Parathyroid adenoma (tissue), 2 donors: ENCODE results near the gene POMGNT2.

Source experiments
- H2AFZ ChIP-seq: fragments of 300-600 bp; sonication (generic); one replicate; pipeline ENCODE4 v1.7.0; 2017; ENCODE audit warnings: antibody characterized with exemption, mild to moderate bottlenecking
- H3K27ac ChIP-seq: fragments of 300-600 bp; sonication (generic); one replicate; pipeline ENCODE4 v1.7.0; 2017
- H3K27me3 ChIP-seq: fragments of 300-600 bp; sonication (generic); one replicate; pipeline ENCODE4 v1.7.0; 2017; ENCODE audit warnings: low read length; ENCODE audit not compliant: control insufficient read depth, insufficient read depth
- H3K36me3 ChIP-seq: fragments of 300-600 bp; sonication (generic); one replicate; pipeline ENCODE4 v1.7.0; 2017; ENCODE audit warnings: low read length; ENCODE audit not compliant: control insufficient read depth, insufficient read depth
- H3K4me1 ChIP-seq: fragments of 300-600 bp; sonication (generic); one replicate; pipeline ENCODE4 v1.7.0; 2017; ENCODE audit warnings: control low read depth
- H3K4me2 ChIP-seq: fragments of 300-600 bp; sonication (generic); one replicate; pipeline ENCODE4 v1.7.0; 2017; ENCODE audit warnings: low read length
- H3K4me3 ChIP-seq: fragments of 300-600 bp; sonication (generic); one replicate; pipeline ENCODE4 v1.7.0; 2017; ENCODE audit warnings: low read depth, low read length
- H3K79me2 ChIP-seq: fragments of 300-600 bp; sonication (generic); one replicate; pipeline ENCODE4 v1.7.0; 2017; ENCODE audit warnings: control low read depth
- H3K9ac ChIP-seq: fragments of 300-600 bp; sonication (generic); one replicate; pipeline ENCODE4 v1.7.0; 2017; ENCODE audit warnings: mild to moderate bottlenecking
- H3K9me3 ChIP-seq: fragments of 300-600 bp; sonication (generic); one replicate; pipeline ENCODE4 v1.7.0; 2017; ENCODE audit warnings: low read length; ENCODE audit not compliant: control insufficient read depth
- TF ChIP-seq, protein P1 (sequence below): fragments of 300-600 bp; sonication (generic); IDR thresholded peaks from one replicate; pipeline ENCODE4 v1.7.0; 2017; ENCODE audit warnings: antibody characterized with exemption, mild to moderate bottlenecking
- donor health status: primary hyperparathyroidism.

The POMGNT2 gene

GRCh38 chr3:43106293-43106628 lies 382 bp upstream of the POMGNT2 start:
- TF ChIP-seq, protein P1, sequence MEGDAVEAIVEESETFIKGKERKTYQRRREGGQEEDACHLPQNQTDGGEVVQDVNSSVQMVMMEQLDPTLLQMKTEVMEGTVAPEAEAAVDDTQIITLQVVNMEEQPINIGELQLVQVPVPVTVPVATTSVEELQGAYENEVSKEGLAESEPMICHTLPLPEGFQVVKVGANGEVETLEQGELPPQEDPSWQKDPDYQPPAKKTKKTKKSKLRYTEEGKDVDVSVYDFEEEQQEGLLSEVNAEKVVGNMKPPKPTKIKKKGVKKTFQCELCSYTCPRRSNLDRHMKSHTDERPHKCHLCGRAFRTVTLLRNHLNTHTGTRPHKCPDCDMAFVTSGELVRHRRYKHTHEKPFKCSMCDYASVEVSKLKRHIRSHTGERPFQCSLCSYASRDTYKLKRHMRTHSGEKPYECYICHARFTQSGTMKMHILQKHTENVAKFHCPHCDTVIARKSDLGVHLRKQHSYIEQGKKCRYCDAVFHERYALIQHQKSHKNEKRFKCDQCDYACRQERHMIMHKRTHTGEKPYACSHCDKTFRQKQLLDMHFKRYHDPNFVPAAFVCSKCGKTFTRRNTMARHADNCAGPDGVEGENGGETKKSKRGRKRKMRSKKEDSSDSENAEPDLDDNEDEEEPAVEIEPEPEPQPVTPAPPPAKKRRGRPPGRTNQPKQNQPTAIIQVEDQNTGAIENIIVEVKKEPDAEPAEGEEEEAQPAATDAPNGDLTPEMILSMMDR = no peak
- Histone ChIP-seq H3K9me3 (no peaks in the 10 kb centered on the region), H3K36me3 (no peaks in the 10 kb centered on the region), H3K4me2 (peak overlapping the region; percentile 84), H3K4me1 (peaks cover 12% of the 10 kb centered on the region), H3K9ac (no peak overlapping the region), H2AFZ (peak overlapping the region; percentile 98), H3K27me3 (no peaks in the 10 kb centered on the region), H3K27ac (no peak overlapping the region), H3K4me3 (peak overlapping the region; percentile 13), H3K79me2 (peaks cover 36% of the 10 kb centered on the region)

- H3K9ac ChIP-seq = no peak overlapping the region
Measured at GRCh38 chr3:43104660-43105595, 951 bp downstream of the POMGNT2 start.

DNA sequence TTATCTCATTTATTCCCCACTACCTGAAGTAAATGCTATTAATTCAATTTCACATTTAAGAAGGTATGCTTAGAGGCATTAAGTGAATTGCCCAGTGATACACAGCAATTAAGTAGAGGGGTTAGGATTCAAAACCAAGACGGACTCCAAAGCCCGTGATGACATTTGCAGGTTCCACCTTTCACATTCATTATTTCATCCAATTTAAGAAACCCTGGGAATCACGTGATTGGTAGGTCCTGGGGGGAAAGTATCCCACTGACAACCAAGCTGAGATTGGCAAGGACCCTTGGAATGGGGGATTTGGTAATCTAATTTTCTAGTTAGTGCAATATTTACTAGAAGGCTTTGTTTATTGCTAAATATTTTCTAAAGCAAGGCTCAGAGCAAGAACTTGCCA lies 1.8 kb downstream of the POMGNT2 start:
- peaks cover 36% of the 10 kb centered on the region for H3K79me2 ChIP-seq
- H3K27ac ChIP-seq = no peak overlapping the region
- H2AFZ ChIP-seq = no peak overlapping the region
- H3K27me3 ChIP-seq = no peaks in the 10 kb centered on the region
- TF ChIP-seq, protein P1 = no peak
- no peak overlapping the region for H3K4me3 ChIP-seq
- H3K4me2 ChIP-seq = no peak overlapping the region
- no peaks in the 10 kb centered on the region for H3K9me3 ChIP-seq
- peaks cover 12% of the 10 kb centered on the region for H3K4me1 ChIP-seq
- H3K36me3 ChIP-seq = no peaks in the 10 kb centered on the region
- no peak overlapping the region for H3K9ac ChIP-seq

More at GRCh38 chr3:43104660-43105595, 951 bp downstream of the POMGNT2 start:
- Histone ChIP-seq H3K79me2 (peaks cover 36% of the 10 kb centered on the region), H3K4me2 (peak overlapping the region; percentile 74), H3K27me3 (no peaks in the 10 kb centered on the region), H2AFZ (peak overlapping the region; percentile 65), H3K27ac (no peak overlapping the region), H3K4me1 (peaks cover 12% of the 10 kb centered on the region), H3K36me3 (no peaks in the 10 kb centered on the region), H3K9me3 (no peaks in the 10 kb centered on the region), H3K4me3 (peak overlapping the region; percentile 57)
- TF ChIP-seq, protein P1 = no peak

GRCh38 chr3:43102773-43103480 lies 3.0 kb downstream of the POMGNT2 start:
- Histone ChIP-seq H3K27ac (no peak overlapping the region), H2AFZ (no peak overlapping the region), H3K9me3 (no peaks in the 10 kb centered on the region), H3K4me1 (peaks cover 12% of the 10 kb centered on the region), H3K4me3 (no peak overlapping the region), H3K9ac (no peak overlapping the region), H3K36me3 (no peaks in the 10 kb centered on the region), H3K4me2 (no peak overlapping the region), H3K79me2 (peaks cover 40% of the 10 kb centered on the region), H3K27me3 (no peaks in the 10 kb centered on the region)
- TF ChIP-seq, protein P1 = no peak
